ENCODE results near the gene ACTG1. TPM values are rescaled to one million over a fixed set of nuclear protein-coding genes. Genes with fewer than 3 reads are reported as not detected.

ACTG1 gene
- total and polyA plus RNA-seq, 9 of the 15 experiments (the other 6 are each of a cell fraction or from before 2014, with no cell fraction given), result 224 to 1,775 (median 568) TPM

DNA sequence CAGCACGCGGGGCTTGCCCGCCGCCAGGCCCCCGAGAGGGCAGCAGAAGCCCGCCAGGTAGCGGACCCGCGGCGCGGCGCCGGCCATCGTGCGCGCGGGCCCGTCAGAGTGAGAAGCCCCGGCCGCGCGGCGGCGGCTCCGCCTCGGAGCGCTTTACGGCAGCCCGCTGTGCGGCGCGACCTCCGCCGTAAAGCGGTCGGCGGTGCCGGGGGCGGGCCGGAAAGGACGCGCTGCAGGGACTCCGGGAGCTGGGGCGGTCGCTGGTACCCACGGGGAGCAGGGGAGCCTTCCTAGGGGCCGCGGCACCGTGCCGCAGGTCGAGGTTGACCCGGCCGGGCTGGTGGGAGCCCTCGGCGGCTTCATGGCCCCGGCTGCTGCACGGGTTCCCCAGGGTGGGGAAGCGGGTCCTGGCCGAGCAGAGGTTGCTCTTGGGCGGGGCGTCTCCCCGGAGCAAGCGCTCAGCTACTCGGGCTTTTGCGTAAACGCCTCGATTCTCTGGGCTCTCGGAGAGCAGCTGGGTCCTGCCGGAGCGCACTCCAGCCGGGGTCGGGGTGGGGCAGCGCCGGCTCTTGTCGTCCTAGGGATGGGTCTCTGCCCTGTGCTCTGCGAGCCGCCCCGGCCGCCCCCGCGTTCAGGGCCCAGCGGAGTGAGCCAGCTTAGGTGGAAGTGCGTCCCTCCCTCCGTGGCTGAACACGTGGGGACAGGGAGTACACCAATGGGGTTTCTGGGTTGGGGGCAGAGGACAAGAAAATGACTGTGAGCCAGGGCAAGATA, 39.8 kb upstream of the ACTG1 start, which contains the start of gene FAAP100:
FAAP100 (minus strand) TSS at position 110 of the 774 bp plus-strand sequence; CDS start at position 87, 23 bp downstream.
- peak; percentile 75 to 93 (median 87) for DNase-seq (ENCODE audit: extremely low read depth in 1 of 4, low spot score in 3 of 4)
- TF ChIP-seq ELF2 (CRISPR knock-in tag; IDR thresholded peaks at IDR 0.05), result peak; percentile 58; the same call in 1 of the 2 replicates
- TF ChIP-seq HCFC1 (IDR thresholded peaks at IDR 0.05; ENCODE audit: low read depth, low read length), result peak; percentile 69
- TF ChIP-seq, protein P1, sequence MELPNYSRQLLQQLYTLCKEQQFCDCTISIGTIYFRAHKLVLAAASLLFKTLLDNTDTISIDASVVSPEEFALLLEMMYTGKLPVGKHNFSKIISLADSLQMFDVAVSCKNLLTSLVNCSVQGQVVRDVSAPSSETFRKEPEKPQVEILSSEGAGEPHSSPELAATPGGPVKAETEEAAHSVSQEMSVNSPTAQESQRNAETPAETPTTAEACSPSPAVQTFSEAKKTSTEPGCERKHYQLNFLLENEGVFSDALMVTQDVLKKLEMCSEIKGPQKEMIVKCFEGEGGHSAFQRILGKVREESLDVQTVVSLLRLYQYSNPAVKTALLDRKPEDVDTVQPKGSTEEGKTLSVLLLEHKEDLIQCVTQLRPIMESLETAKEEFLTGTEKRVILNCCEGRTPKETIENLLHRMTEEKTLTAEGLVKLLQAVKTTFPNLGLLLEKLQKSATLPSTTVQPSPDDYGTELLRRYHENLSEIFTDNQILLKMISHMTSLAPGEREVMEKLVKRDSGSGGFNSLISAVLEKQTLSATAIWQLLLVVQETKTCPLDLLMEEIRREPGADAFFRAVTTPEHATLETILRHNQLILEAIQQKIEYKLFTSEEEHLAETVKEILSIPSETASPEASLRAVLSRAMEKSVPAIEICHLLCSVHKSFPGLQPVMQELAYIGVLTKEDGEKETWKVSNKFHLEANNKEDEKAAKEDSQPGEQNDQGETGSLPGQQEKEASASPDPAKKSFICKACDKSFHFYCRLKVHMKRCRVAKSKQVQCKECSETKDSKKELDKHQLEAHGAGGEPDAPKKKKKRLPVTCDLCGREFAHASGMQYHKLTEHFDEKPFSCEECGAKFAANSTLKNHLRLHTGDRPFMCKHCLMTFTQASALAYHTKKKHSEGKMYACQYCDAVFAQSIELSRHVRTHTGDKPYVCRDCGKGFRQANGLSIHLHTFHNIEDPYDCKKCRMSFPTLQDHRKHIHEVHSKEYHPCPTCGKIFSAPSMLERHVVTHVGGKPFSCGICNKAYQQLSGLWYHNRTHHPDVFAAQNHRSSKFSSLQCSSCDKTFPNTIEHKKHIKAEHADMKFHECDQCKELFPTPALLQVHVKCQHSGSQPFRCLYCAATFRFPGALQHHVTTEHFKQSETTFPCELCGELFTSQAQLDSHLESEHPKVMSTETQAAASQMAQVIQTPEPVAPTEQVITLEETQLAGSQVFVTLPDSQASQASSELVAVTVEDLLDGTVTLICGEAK (IDR thresholded peaks at IDR 0.05), result 0 out of 2 replicates have a peak, but pooled peaks have one; percentile 31
- TF ChIP-seq, protein P1 (CRISPR knock-in tag; IDR thresholded peaks at IDR 0.05), result no peak

More for the DNA sequence above, 39.8 kb upstream of the ACTG1 start, which contains the start of gene FAAP100:
- Histone ChIP-seq H3K27me3 (ENCODE audit: control insufficient read depth in 2 of 2, insufficient read depth in 2 of 2, low read length in 2 of 2) (no peaks in the 10 kb centered on the region), H3K9me3 (replicated peaks; ENCODE audit: control insufficient read depth, insufficient read depth, low read depth, low read length) (no peaks in the 10 kb centered on the region), H2AFZ (ENCODE audit: low read depth, low read length) (peak within 1 kb of the TSS; percentile 96), H3K4me1 (replicated peaks in 1 of 2; ENCODE audit: control insufficient read depth in 2 of 2, insufficient read depth in 2 of 2, low read length in 2 of 2) (peaks cover 28 to 68% of the 10 kb centered on the region in 2 experiments), H3K79me2 (ENCODE audit: control insufficient read depth, insufficient read depth, low read length) (peaks cover 37% of the 10 kb centered on the region), H3K27ac (ENCODE audit: extremely low read depth, low read depth, low read length) (peak within 1 kb of the TSS; percentile 90), H3K4me3 (peak within 1 kb of the TSS; percentile 97), H3K9me1 (ENCODE audit: control insufficient read depth, insufficient read depth, low read length) (peaks cover 4% of the 10 kb centered on the region), H3K36me3 (ENCODE audit: control insufficient read depth, insufficient read depth, low read length) (peaks cover 49% of the 10 kb centered on the region), H3K4me2 (ENCODE audit: insufficient read depth, low read length) (peak within 1 kb of the TSS; percentile 96), H3K9ac (ENCODE audit: insufficient read depth in 1 of 2, low read depth in 2 of 2, low read length in 2 of 2) (peak within 1 kb of the TSS; percentile 89 to 96), H4K20me1 (replicated peaks; ENCODE audit: control insufficient read depth, insufficient read depth, low read length) (peaks cover 24% of the 10 kb centered on the region)
- in situ Hi-C loops (cut with MboI), result no loop called here
- POLR2A ChIA-PET, result interaction anchor here (0.6 to 2.4 kb wide), 19 partner anchors 10 to 849 kb away, joined by 3 to 26 read pairs (median 4); partner anchors contain the start of gene ACTG1
- CTCF ChIA-PET (ENCODE audit: low intra/inter-chr PET ratio), result no interaction called here
- under 1% methylated on average over 49 of the region's 85 CpGs for WGBS (ENCODE audit: insufficient coverage, low coverage, missing lambda C conversion rate)
- intact Hi-C loops (cut with micrococcal nuclease), result no loop called here
- FAIRE-seq, result peak; percentile 51
- TSS peak; percentile 75 for BruUV-seq (replicated peaks)
- ATAC-seq, result peak; percentile 73

Measured in K562 (cell line).